Tibial nerve (tissue), 4 donors: ENCODE measurements around the gene NTM. TPM values are rescaled to one million over a fixed set of nuclear protein-coding genes. Genes with fewer than 3 reads are reported as not detected.

ENCODE experiments used
- DNase-seq, 2 donors: peaks; one replicate each; pipeline ENCODE4 v3.0.0-alpha.2; 2019; ENCODE audit warnings: low spot score in 2 of 2
- H3K27ac ChIP-seq, 4 donors: fragments of 200-600 bp; sonication (generic) in 3 of 4; one replicate each; pipeline ENCODE4 v1.5.1; 2017 to 2019; ENCODE audit warnings: mild to moderate bottlenecking in 1 of 4
- H3K27me3 ChIP-seq, 2 donors: fragments of 200-600 bp; sonication (generic) in 1 of 2; one replicate each; pipeline versions ENCODE4 v1.5.1 to v1.6.0; 2017 to 2019
- H3K36me3 ChIP-seq, 3 donors: fragments of 200-600 bp; sonication (generic); one replicate each; pipeline ENCODE4 v1.5.1; 2018 to 2019
- H3K4me1 ChIP-seq, 4 donors: fragments of 200-600 bp; sonication (generic) in 3 of 4; one replicate each; pipeline ENCODE4 v1.5.1; 2017 to 2019
- H3K4me3 ChIP-seq, 4 donors: fragments of 200-600 bp; sonication (generic) in 3 of 4; one replicate each; pipeline ENCODE4 v1.5.1; 2017 to 2019; ENCODE audit warnings: mild to moderate bottlenecking in 1 of 4, moderate library complexity in 1 of 4
- H3K9me3 ChIP-seq, 4 donors: fragments of 200-600 bp; sonication (generic) in 3 of 4; one replicate each; pipeline ENCODE4 v1.5.1; 2017 to 2019
- CTCF ChIP-seq, 5 experiments: fragments of 200-600 bp in 3 of 5; fragments of 450-650 bp in 2 of 5; sonication (generic) in 3 of 5; IDR thresholded peaks; one replicate each; pipeline ENCODE4 v1.5.1; 2016 to 2019; ENCODE audit warnings: antibody characterized with exemption in 5 of 5, mild to moderate bottlenecking in 3 of 5, moderate library complexity in 2 of 5
- EP300 ChIP-seq, 2 donors: sonication (generic); formaldehyde crosslinking; IDR thresholded peaks; one replicate each; pipeline ENCODE4 v1.6.1; 2017; ENCODE audit warnings: antibody characterized with exemption in 2 of 2, mild to moderate bottlenecking in 1 of 2
- POLR2A ChIP-seq, 2 donors: fragments of 450-650 bp; IDR thresholded peaks; one replicate each; pipeline ENCODE4 v1.6.1; 2017; ENCODE audit warnings: antibody characterized with exemption in 2 of 2, mild to moderate bottlenecking in 2 of 2, moderate library complexity in 2 of 2
- WGBS, 2 donors: methylation state at CpG; one replicate each; pipeline ENCODE4 v1.1.5; 2018; 5-methylcytosine and 5-hydroxymethylcytosine counted together
- total RNA-seq, 4 donors: library from RNA; depleted of rRNA; stranded (reverse); fragments of >200 nt; gene quantifications; one replicate each; pipeline ENCODE4 v1.1.0, GENCODE V29; 2016

NTM gene
- total RNA-seq, 4 donors from 2014 or later = 3.7 to 11.4 (median 10.8) TPM

GRCh38 chr11:131402040-131402439 is 31.6 kb downstream of the NTM start:
- TF ChIP-seq EP300 (IDR thresholded peaks at IDR 0.05) (peak in 1 of 2 donors; percentile 51), CTCF (IDR thresholded peaks at IDR 0.05) (no peak)
- DNase-seq = no peak

GRCh38 chr11:131404010-131404409 is 33.6 kb downstream of the NTM start:
- H3K27me3 ChIP-seq = no peaks in the 10 kb centered on the region
- no peak for DNase-seq
- H3K4me3 ChIP-seq = no peak overlapping the region
- WGBS, 2 donors = 84 to 91% methylated on average over 9 of the region's 9 CpGs
- H3K27ac ChIP-seq = no peak overlapping the region
- TF ChIP-seq EP300 (IDR thresholded peaks at IDR 0.05) (no peak), POLR2A (IDR thresholded peaks at IDR 0.05) (no peak), CTCF (IDR thresholded peaks at IDR 0.05) (no peak)
- no peaks in the 10 kb centered on the region for H3K36me3 ChIP-seq
- no peaks in the 10 kb centered on the region for H3K4me1 ChIP-seq
- H3K9me3 ChIP-seq = no peaks in the 10 kb centered on the region

More at GRCh38 chr11:131402040-131402439, 31.6 kb downstream of the NTM start:
- H3K4me1 ChIP-seq = no peaks in the 10 kb centered on the region
- no peak overlapping the region for H3K4me3 ChIP-seq
- no peak overlapping the region for H3K27ac ChIP-seq
- H3K36me3 ChIP-seq = no peaks in the 10 kb centered on the region
- WGBS, 2 donors = 73 to 83% methylated on average over 1 of the region's 1 CpG
- H3K27me3 ChIP-seq = no peaks in the 10 kb centered on the region
- H3K9me3 ChIP-seq = no peaks in the 10 kb centered on the region

DNA sequence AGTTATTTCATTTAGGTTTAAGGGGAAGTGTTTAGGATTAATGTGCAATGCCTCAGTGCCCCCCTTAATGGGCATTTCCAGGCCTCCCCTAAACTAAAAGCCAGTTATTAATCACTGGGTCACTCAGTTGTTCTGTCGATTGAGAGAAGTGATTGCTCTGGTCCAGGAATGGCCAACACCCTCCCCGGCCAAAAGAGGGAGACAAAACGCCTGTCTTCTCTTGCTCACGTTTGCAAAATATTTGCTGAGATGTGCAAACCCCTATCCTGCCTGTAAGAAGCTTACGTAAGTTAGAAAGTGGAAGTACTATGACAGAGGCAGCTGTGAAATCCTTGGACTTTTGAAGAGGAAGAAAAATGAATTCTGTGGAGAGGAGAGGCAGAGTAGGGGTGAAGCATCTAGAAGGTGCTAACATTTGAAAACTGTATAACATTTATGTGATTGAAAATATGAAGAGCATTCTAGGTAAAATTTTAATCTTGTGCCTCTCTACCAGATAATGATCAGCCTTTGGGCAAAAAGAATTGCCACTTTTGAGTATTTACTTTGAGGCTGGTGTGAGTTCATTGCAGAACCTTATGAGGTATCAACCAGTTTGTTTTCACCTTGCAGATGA is 37.7 kb downstream of the NTM start:
- WGBS, 2 donors = 48 to 50% methylated on average over 5 of the region's 5 CpGs
- no peak overlapping the region for H3K27ac ChIP-seq
- DNase-seq = no peak
- TF ChIP-seq EP300 (IDR thresholded peaks at IDR 0.05) (peak in 1 of 2 donors; percentile 45), POLR2A (IDR thresholded peaks at IDR 0.05) (no peak), CTCF (IDR thresholded peaks at IDR 0.05) (no peak)
- no peaks in the 10 kb centered on the region for H3K27me3 ChIP-seq
- H3K4me1 ChIP-seq = no peaks in the 10 kb centered on the region
- H3K36me3 ChIP-seq = no peaks in the 10 kb centered on the region
- no peak overlapping the region for H3K4me3 ChIP-seq
- no peaks in the 10 kb centered on the region for H3K9me3 ChIP-seq

DNA sequence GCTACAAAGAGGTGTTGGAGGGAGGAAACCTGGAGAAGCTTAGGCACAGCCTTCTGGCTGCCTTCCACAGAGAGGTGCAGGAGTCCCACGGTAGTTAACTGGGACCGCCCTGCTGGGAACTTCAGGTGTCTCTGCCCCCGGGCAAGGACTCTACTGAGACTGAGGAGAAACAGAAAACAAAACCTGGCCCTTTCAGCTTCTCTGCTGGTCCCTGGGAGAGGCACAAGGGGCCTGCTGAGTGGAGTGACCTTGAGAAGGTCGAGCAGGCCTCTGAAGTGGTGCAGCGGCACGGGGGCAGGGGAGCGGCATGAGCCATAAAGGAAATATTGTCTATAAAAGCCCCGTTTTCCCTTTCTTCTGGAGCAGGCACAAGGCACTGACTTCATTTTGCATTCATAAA is 38.9 kb downstream of the NTM start:
- Histone ChIP-seq H3K4me1 (no peaks in the 10 kb centered on the region), H3K27ac (no peak overlapping the region), H3K4me3 (no peak overlapping the region), H3K36me3 (no peaks in the 10 kb centered on the region), H3K9me3 (no peaks in the 10 kb centered on the region), H3K27me3 (no peaks in the 10 kb centered on the region)
- no peak for DNase-seq
- WGBS, 2 donors = 39 to 41% methylated on average over 8 of the region's 8 CpGs
- TF ChIP-seq CTCF (IDR thresholded peaks at IDR 0.05) (no peak), POLR2A (IDR thresholded peaks at IDR 0.05) (no peak), EP300 (IDR thresholded peaks at IDR 0.05) (no peak)

- TF ChIP-seq EP300 (IDR thresholded peaks at IDR 0.05) (no peak), POLR2A (IDR thresholded peaks at IDR 0.05) (no peak), CTCF (IDR thresholded peaks at IDR 0.05) (no peak)
- 44 to 53% methylated on average over 6 of the region's 6 CpGs for WGBS, 2 donors
- Histone ChIP-seq H3K27me3 (no peaks in the 10 kb centered on the region), H3K4me3 (no peak overlapping the region), H3K36me3 (no peaks in the 10 kb centered on the region), H3K4me1 (no peaks in the 10 kb centered on the region), H3K27ac (no peak overlapping the region), H3K9me3 (no peaks in the 10 kb centered on the region)
- DNase-seq = no peak
Measured at GRCh38 chr11:131411636-131412035, 41.2 kb downstream of the NTM start.
